ENCODE measurements around the gene LRRTM1. TPM values are rescaled to one million over a fixed set of nuclear protein-coding genes. Genes with fewer than 3 reads are reported as not detected.
A peak's percentile ranks its signal among the peaks of the same experiment; 100 is the strongest.

The LRRTM1 gene
- polyA plus RNA-seq (ENCODE audit: low read depth in 6 of 6), result not detected

DNA sequence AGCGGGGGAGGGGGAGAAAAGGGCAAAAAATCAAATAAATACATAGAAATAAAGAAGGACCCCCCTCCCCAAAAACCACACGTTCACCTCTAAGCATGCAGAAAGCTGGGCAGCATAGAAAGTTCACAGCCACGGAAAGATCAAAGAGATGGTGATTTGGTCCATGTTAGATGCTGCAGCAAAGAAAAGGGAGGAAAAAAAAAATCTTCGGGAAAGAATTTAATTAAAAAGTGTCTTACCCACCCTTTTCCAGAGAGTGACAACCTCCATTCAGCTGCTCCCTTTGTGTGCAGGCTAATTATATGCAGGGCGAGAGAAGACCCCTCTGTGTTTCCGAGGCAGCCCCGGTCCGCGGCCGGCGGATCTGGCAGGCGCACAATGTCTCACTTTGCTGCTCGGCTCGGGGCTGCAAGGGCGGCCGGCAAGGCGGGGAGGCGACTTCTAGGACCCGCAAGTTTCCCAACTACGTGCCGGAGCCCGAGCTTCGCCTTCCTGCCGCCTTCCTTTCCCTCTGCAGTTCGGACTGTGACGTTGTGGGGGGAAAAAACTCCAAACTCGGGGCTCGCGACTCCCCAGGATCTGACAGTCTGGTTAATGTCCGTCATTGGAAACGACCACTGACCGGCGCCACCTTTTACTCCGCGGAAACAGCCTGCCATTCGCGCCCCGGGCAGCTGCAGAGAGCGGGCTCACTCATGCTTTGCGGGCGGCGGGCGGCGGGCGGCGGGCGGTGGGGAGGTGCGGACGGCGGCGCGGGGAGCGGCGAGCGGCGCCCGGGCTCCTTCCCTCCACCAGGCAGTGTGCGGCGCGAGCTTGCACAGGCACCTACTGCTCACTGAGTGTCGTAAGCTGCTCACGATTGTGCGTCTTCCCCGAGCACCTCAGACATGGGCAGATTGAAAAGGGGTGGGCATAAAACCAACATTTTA lies at the start of gene LRRTM1:
Gene LRRTM1 (minus strand): TSS at position 844 of the 929 bp plus-strand sequence. CDS start 933 bp downstream, outside the sequence.
- peaks cover 46 to 63% (median 59%) of the 10 kb centered on the region in 3 donors for H3K27me3 Mint-ChIP-seq
- H3K27ac Mint-ChIP-seq, result peak within 1 kb of the TSS in 1 of 6 donors; percentile 41
- H3K4me1 Mint-ChIP-seq, result no peaks in the 10 kb centered on the region
- peaks cover 1 to 10% (median 3%) of the 10 kb centered on the region in 7 donors for H3K9me3 Mint-ChIP-seq
- no peak for DNase-seq
- no peak for ATAC-seq (ENCODE audit: low read depth in 2 of 2)
- no peak within 1 kb of the TSS for H3K4me3 Mint-ChIP-seq
- H3K36me3 Mint-ChIP-seq, result peaks cover 0 to 7% of the 10 kb centered on the region in 2 donors

DNA sequence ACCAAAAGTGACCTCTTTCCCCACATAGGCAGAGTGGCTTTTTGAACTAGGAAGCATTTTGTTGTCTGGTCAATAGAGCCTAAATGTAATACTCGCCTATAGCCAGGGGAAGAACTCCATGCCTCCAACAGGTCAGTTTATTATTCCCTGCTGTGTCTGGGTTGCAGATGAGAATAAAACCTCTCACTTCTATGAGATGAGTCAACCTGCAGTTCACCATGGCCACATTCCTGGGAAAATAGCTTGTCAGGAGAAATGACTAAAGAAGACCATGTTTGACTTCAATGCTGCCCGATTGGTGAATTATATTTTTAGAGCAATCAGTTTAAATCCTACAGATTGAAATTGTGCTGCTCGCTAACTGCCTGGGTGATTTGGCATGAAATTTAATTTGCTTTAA lies 46.7 kb upstream of the LRRTM1 start:
- H3K27ac Mint-ChIP-seq, result no peak overlapping the region
- no peaks in the 10 kb centered on the region for H3K36me3 Mint-ChIP-seq
- H3K9me3 Mint-ChIP-seq, result peaks cover 0 to 4% (median 0%) of the 10 kb centered on the region in 7 donors
- H3K4me1 Mint-ChIP-seq, result no peaks in the 10 kb centered on the region
- no peak for ATAC-seq (ENCODE audit: low read depth in 2 of 2)
- no peak for DNase-seq
- no peak overlapping the region for H3K4me3 Mint-ChIP-seq
- H3K27me3 Mint-ChIP-seq, result no peaks in the 10 kb centered on the region

- H3K27ac Mint-ChIP-seq, result no peak overlapping the region
- no peak for ATAC-seq (ENCODE audit: low read depth in 2 of 2)
- H3K4me3 Mint-ChIP-seq, result no peak overlapping the region
Observed at GRCh38 chr2:80348953-80349352, 44.4 kb upstream of the LRRTM1 start.

DNA sequence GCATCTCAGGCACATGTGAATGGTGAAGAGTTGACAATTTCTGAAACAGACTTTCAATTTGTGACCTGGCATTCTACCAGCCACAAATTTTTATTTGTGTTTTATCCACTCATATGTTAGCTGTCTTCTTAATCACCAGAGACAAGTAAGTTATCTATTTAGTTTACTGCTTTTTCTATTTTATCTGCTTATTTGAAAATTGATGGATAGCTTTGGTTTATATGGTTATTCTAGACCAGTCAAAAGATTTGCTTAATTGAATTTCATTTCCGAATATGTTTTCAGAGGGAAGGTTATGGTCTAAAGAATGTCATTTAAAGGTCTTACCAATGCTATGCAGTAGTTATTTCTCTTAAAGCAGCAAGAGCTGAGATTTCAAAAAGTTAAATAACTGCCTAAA lies 43.5 kb upstream of the LRRTM1 start:
- no peak overlapping the region for H3K27ac Mint-ChIP-seq
- DNase-seq (no peak), ATAC-seq (ENCODE audit: low read depth in 2 of 2) (no peak)
- H3K4me3 Mint-ChIP-seq, result no peak overlapping the region
- H3K36me3 Mint-ChIP-seq, result no peaks in the 10 kb centered on the region
- peaks cover 0 to 15% (median 3%) of the 10 kb centered on the region in 7 donors for H3K9me3 Mint-ChIP-seq
- no peaks in the 10 kb centered on the region for H3K27me3 Mint-ChIP-seq
- no peaks in the 10 kb centered on the region for H3K4me1 Mint-ChIP-seq

More at GRCh38 chr2:80348953-80349352, 44.4 kb upstream of the LRRTM1 start:
- Mint-ChIP-seq H3K9me3 (peaks cover 0 to 13% (median 3%) of the 10 kb centered on the region in 7 donors), H3K27me3 (no peaks in the 10 kb centered on the region), H3K36me3 (no peaks in the 10 kb centered on the region), H3K4me1 (no peaks in the 10 kb centered on the region)
- DNase-seq, result no peak

- no peak overlapping the region for H3K4me3 Mint-ChIP-seq
- H3K36me3 Mint-ChIP-seq, result no peaks in the 10 kb centered on the region
- no peaks in the 10 kb centered on the region for H3K4me1 Mint-ChIP-seq
- no peak overlapping the region for H3K27ac Mint-ChIP-seq
- no peak for DNase-seq
- no peak for ATAC-seq (ENCODE audit: low read depth in 2 of 2)
- peaks cover 0 to 25% (median 9%) of the 10 kb centered on the region in 7 donors for H3K9me3 Mint-ChIP-seq
- H3K27me3 Mint-ChIP-seq, result no peaks in the 10 kb centered on the region
Observed at GRCh38 chr2:80340022-80340421, 35.5 kb upstream of the LRRTM1 start.

GRCh38 chr2:80338794-80339193 lies 34.2 kb upstream of the LRRTM1 start:
- Mint-ChIP-seq H3K36me3 (no peaks in the 10 kb centered on the region), H3K4me1 (no peaks in the 10 kb centered on the region), H3K9me3 (peaks cover 0 to 19% (median 8%) of the 10 kb centered on the region in 7 donors), H3K27ac (no peak overlapping the region), H3K4me3 (no peak overlapping the region), H3K27me3 (no peaks in the 10 kb centered on the region)
- no peak for DNase-seq
- no peak for ATAC-seq (ENCODE audit: low read depth in 2 of 2)

DNA sequence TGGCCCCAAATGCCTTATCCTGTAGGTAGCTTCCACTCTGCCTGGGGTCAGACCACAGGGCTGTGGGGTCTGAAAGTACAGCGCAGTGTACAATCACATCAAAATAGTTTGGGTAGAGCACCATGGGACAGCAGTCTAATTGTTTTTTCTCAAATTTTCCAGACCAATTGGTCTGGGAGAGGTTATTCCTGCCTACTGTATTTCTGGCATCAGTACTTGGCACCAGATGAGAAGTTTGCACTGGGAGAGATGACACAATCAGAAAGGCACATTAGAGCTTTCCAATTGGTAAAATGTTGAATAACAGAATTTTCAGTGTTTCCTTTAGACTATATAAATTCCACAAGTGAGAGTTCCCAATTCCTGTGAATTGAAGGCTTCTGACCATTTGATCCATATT lies 30.9 kb upstream of the LRRTM1 start:
- no peak overlapping the region for H3K27ac Mint-ChIP-seq
- H3K4me1 Mint-ChIP-seq, result no peaks in the 10 kb centered on the region
- no peak overlapping the region for H3K4me3 Mint-ChIP-seq
- DNase-seq (no peak), ATAC-seq (ENCODE audit: low read depth in 2 of 2) (no peak)
- H3K27me3 Mint-ChIP-seq, result no peaks in the 10 kb centered on the region
- no peaks in the 10 kb centered on the region for H3K36me3 Mint-ChIP-seq
- H3K9me3 Mint-ChIP-seq, result peaks cover 0 to 18% (median 8%) of the 10 kb centered on the region in 7 donors

DNA sequence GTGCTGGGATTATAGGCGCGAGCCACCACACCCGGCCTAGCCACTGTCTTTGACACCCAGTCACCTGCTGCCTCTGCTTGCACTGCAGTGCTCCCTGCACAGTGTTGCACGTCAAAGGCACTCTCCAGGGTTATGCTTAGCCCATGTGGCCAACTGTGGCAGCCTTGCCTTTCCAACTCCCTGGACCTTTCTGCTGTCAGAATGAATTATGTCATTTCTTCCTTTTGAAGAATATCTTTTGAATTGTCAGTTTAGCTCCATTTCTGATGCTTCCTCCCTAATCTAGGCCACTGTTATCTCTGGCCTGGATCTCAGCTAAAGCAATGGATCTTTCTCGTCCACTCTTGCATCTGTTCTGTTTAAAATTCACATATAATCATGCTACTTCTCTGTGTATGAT lies 29.3 kb upstream of the LRRTM1 start:
- DNase-seq (no peak), ATAC-seq (ENCODE audit: low read depth in 2 of 2) (no peak)
- no peaks in the 10 kb centered on the region for H3K4me1 Mint-ChIP-seq
- H3K27me3 Mint-ChIP-seq, result peaks cover 0 to 4% (median 0%) of the 10 kb centered on the region in 3 donors
- peaks cover 0 to 18% (median 5%) of the 10 kb centered on the region in 7 donors for H3K9me3 Mint-ChIP-seq
- no peaks in the 10 kb centered on the region for H3K36me3 Mint-ChIP-seq
- no peak overlapping the region for H3K4me3 Mint-ChIP-seq
- no peak overlapping the region for H3K27ac Mint-ChIP-seq

GRCh38 chr2:80330527-80331450 lies 26.2 kb upstream of the LRRTM1 start:
- H3K4me3 Mint-ChIP-seq, result no peak overlapping the region
- ATAC-seq (ENCODE audit: low read depth in 2 of 2), result no peak
- H3K4me1 Mint-ChIP-seq, result no peaks in the 10 kb centered on the region
- H3K27ac Mint-ChIP-seq, result peak overlapping the region in 1 of 6 donors; percentile 41
- H3K9me3 Mint-ChIP-seq, result peaks cover 0 to 14% (median 3%) of the 10 kb centered on the region in 7 donors
- H3K27me3 Mint-ChIP-seq, result peaks cover 0 to 8% (median 0%) of the 10 kb centered on the region in 3 donors
- no peaks in the 10 kb centered on the region for H3K36me3 Mint-ChIP-seq
- no peak for DNase-seq

DNA sequence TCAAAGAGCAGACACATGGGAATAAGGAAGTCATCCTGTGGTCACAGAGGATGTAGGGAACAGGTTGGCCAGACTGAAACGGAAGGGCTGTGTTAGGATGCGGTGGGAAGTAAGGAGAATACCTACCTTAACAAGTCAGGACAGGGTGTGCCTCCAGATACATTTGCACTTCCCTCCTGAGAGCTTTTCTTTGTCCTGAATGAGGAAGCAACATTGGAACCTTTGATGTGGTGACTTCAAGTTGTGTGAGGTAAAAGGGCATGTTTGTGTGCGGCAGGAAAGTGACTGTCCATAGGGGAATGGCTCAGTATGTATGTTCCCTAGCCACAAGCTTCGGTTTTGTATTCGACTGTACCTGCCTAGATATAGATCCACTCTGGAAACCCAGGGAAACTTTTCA lies 24.9 kb upstream of the LRRTM1 start:
- Mint-ChIP-seq H3K9me3 (peaks cover 0 to 10% (median 0%) of the 10 kb centered on the region in 7 donors), H3K27me3 (peaks cover 0 to 8% (median 0%) of the 10 kb centered on the region in 3 donors)

GRCh38 chr2:80328159-80328571 lies 23.6 kb upstream of the LRRTM1 start:
- H3K27ac Mint-ChIP-seq, result peak overlapping the region in 1 of 6 donors; percentile 65

More for the DNA sequence above, 24.9 kb upstream of the LRRTM1 start:
- no peaks in the 10 kb centered on the region for H3K36me3 Mint-ChIP-seq
- H3K27ac Mint-ChIP-seq, result no peak overlapping the region
- DNase-seq, result no peak
- H3K4me3 Mint-ChIP-seq, result no peak overlapping the region
- no peak for ATAC-seq (ENCODE audit: low read depth in 2 of 2)
- H3K4me1 Mint-ChIP-seq, result no peaks in the 10 kb centered on the region

DNA sequence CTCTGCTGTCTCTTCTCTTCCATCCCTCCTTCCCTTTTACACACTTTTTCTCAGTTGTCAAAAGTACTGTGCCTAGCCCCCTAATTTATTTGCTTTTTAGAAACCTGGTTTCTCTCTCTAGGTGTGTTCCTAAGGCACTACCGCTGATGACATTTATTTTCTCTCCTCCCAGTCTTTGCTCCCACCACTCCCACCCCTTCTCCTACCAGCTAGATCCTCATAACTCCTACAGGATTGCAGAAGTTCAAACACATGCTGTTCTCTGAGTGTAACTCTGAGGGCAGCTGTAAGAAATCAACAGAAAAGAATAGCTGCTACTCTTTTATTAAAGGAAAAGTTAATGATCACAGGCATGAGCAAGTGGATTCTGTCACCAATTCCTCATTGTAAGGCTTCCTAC lies 22.3 kb upstream of the LRRTM1 start:
- Mint-ChIP-seq H3K36me3 (no peaks in the 10 kb centered on the region), H3K4me1 (no peaks in the 10 kb centered on the region), H3K27me3 (peaks cover 0 to 8% (median 7%) of the 10 kb centered on the region in 3 donors), H3K4me3 (no peak overlapping the region), H3K27ac (no peak overlapping the region), H3K9me3 (peaks cover 0 to 5% (median 0%) of the 10 kb centered on the region in 7 donors)
- no peak for DNase-seq
- ATAC-seq (ENCODE audit: low read depth in 2 of 2), result no peak

More at GRCh38 chr2:80328159-80328571, 23.6 kb upstream of the LRRTM1 start:
- H3K4me3 Mint-ChIP-seq, result no peak overlapping the region
- H3K9me3 Mint-ChIP-seq, result peaks cover 0 to 5% (median 0%) of the 10 kb centered on the region in 7 donors
- H3K4me1 Mint-ChIP-seq, result no peaks in the 10 kb centered on the region
- H3K36me3 Mint-ChIP-seq, result no peaks in the 10 kb centered on the region
- no peak for ATAC-seq (ENCODE audit: low read depth in 2 of 2)
- no peak for DNase-seq
- H3K27me3 Mint-ChIP-seq, result peaks cover 0 to 8% (median 0%) of the 10 kb centered on the region in 3 donors

GRCh38 chr2:80326214-80326613 lies 21.7 kb upstream of the LRRTM1 start:
- ATAC-seq (ENCODE audit: low read depth in 2 of 2), result no peak
- no peaks in the 10 kb centered on the region for H3K4me1 Mint-ChIP-seq
- DNase-seq, result no peak
- peaks cover 2 to 10% (median 9%) of the 10 kb centered on the region in 3 donors for H3K27me3 Mint-ChIP-seq
- H3K27ac Mint-ChIP-seq, result no peak overlapping the region
- H3K36me3 Mint-ChIP-seq, result no peaks in the 10 kb centered on the region
- no peak overlapping the region for H3K4me3 Mint-ChIP-seq
- H3K9me3 Mint-ChIP-seq, result peaks cover 0 to 5% (median 2%) of the 10 kb centered on the region in 7 donors

Data from naive B cell (primary cell).